HCT116 (cell line): ENCODE results near the gene LIMS2. TPM values are rescaled to one million over a fixed set of nuclear protein-coding genes. Genes with fewer than 3 reads are reported as not detected.

Source experiments
- ATAC-seq: fragments of 200-7000 bp; cut with Tn5 transposase; 2 replicates; pipeline ENCODE4 v1.9.1; 2020; ENCODE audit warnings: mild to moderate bottlenecking, moderate library complexity
- BruUV-seq: library from RNA; stranded (reverse); fragments of 400-500 nt; replicated peaks from 2 replicates; lab custom pipeline; 2021; lab: Mats Ljungman, UMichigan
- CTCF ChIA-PET: fragments of 300-600 bp; sonication (Branson Sonifier 250); formaldehyde crosslinking; loops from one replicate; lab custom pipeline; 2021; ENCODE audit warnings: antibody characterized with exemption; lab: Charles Lee
- POLR2A ChIA-PET: fragments of 300-600, 350-600 bp; sonication (Branson Sonifier 250); formaldehyde crosslinking; loops from one replicate; lab custom pipeline; 2021; ENCODE audit warnings: antibody characterized with exemption; lab: Charles Lee
- RAD21 ChIA-PET, 2 experiments: fragments of 300-600 bp; sonication (Branson Sonifier 250); formaldehyde crosslinking; loops; one replicate each; lab custom pipeline; 2023; ENCODE audit warnings: low total read pairs in 2 of 2; ENCODE audit not compliant: uncharacterized antibody in 2 of 2, unreplicated experiment in 2 of 2, low non-redundant PET in 1 of 2; lab: Charles Lee
- DNase-seq: peaks from one replicate; pipeline ENCODE4 v3.0.0-alpha.2; 2010; ENCODE audit warnings: low read depth, low spot score
- H2AFZ ChIP-seq: fragments of 200-600 bp; shearing (Covaris generic), sonication (generic); 2 replicates; pipeline ENCODE4 v1.6.1; 2017; ENCODE audit warnings: low read depth, mixed run types, mixed read lengths, antibody characterized with exemption, low read length; ENCODE audit not compliant: poor library complexity, severe bottlenecking
- H3K27ac ChIP-seq: 2 replicates; pipeline ENCODE4 v1.5.1; 2012; ENCODE audit warnings: low read depth, low read length
- H3K27me3 ChIP-seq: fragments of 200-600 bp; sonication (generic); 2 replicates; pipeline ENCODE4 v1.6.1; 2016; ENCODE audit warnings: mixed run types, low read length, mixed read lengths; ENCODE audit not compliant: insufficient read depth
- H3K36me3 ChIP-seq, 2 experiments: fragments of 200-500 bp in 1 of 2; fragments of 200-600 bp in 1 of 2; sonication (Bioruptor generic) in 1 of 2; sonication (generic) in 1 of 2; 2 replicates each; pipeline versions ENCODE4 v1.5.1 to v1.6.1; 2014 to 2016; ENCODE audit warnings: low read length in 2 of 2, inconsistent platforms in 1 of 2, mixed read lengths in 1 of 2, mixed run types in 1 of 2; ENCODE audit not compliant: insufficient read depth in 2 of 2, control insufficient read depth in 1 of 2
- H3K4me1 ChIP-seq, 2 experiments: fragments of 200-600 bp in 1 of 2; sonication (generic) in 1 of 2; 2 replicates each; pipeline versions ENCODE4 v1.5.1 to v1.6.1; 2012 to 2017; ENCODE audit warnings: low read length in 2 of 2, inconsistent platforms in 1 of 2, mild to moderate bottlenecking in 1 of 2, mixed read lengths in 1 of 2, mixed run types in 1 of 2, moderate library complexity in 1 of 2; ENCODE audit not compliant: insufficient read depth in 2 of 2, control insufficient read depth in 1 of 2
- H3K4me2 ChIP-seq: fragments of 200-600 bp; sonication (generic); 2 replicates; pipeline ENCODE4 v1.6.1; 2017; ENCODE audit warnings: mixed run types, low read length, mixed read lengths
- H3K4me3 ChIP-seq, 2 experiments: fragments of 200-600 bp in 1 of 2; sonication (generic) in 1 of 2; replicated peaks in 1 of 2; 2 replicates each; pipeline ENCODE4 v1.5.1; 2011 to 2016; ENCODE audit warnings: low read length in 2 of 2, control low read depth in 1 of 2, low read depth in 1 of 2, mild to moderate bottlenecking in 1 of 2, mixed read lengths in 1 of 2, mixed run types in 1 of 2
- H3K79me2 ChIP-seq: fragments of 200-600 bp; sonication (generic); 2 replicates; pipeline ENCODE4 v1.6.1; 2017; ENCODE audit warnings: mild to moderate bottlenecking, mixed run types, low read length, moderate library complexity, mixed read lengths; ENCODE audit not compliant: insufficient read depth
- H3K9ac ChIP-seq: fragments of 200-600 bp; sonication (generic); 2 replicates; pipeline ENCODE4 v1.6.1; 2016; ENCODE audit warnings: low read length, mixed read lengths
- H3K9me2 ChIP-seq: fragments of 200-600 bp; sonication (generic), shearing (Covaris generic); 2 replicates; pipeline ENCODE4 v1.6.1; 2017; ENCODE audit warnings: mixed run types, mild to moderate bottlenecking, moderate library complexity; ENCODE audit not compliant: insufficient read depth
- H3K9me3 ChIP-seq, 2 experiments: fragments of 200-500 bp in 1 of 2; fragments of 200-600 bp in 1 of 2; sonication (Bioruptor generic) in 1 of 2; sonication (generic) in 1 of 2; 2 replicates each; pipeline ENCODE4 v1.6.1; 2014 to 2017; ENCODE audit warnings: low read length in 2 of 2, mixed read lengths in 2 of 2, inconsistent platforms in 1 of 2, low read depth in 1 of 2, mild to moderate bottlenecking in 1 of 2, mixed run types in 1 of 2, moderate library complexity in 1 of 2; ENCODE audit not compliant: control insufficient read depth in 1 of 2, insufficient read depth in 1 of 2
- H4K20me1 ChIP-seq: fragments of 200-600 bp; sonication (generic), shearing (Covaris generic); 2 replicates; pipeline ENCODE4 v1.6.1; 2017; ENCODE audit warnings: mixed run types, mild to moderate bottlenecking, moderate library complexity; ENCODE audit not compliant: insufficient read depth
- CBX3 ChIP-seq: IDR thresholded peaks from 2 replicates; pipeline ENCODE4 v1.6.1; 2012; ENCODE audit warnings: low read depth
- CEBPB ChIP-seq: IDR thresholded peaks from 2 replicates; pipeline ENCODE4 v1.6.1; 2012; ENCODE audit warnings: low read depth
- EGR1 ChIP-seq: IDR thresholded peaks from 2 replicates; pipeline ENCODE4 v1.6.1; 2012; ENCODE audit warnings: low read depth
- ELF1 ChIP-seq: IDR thresholded peaks from 2 replicates; pipeline ENCODE4 v1.6.1; 2012; ENCODE audit warnings: low read depth, borderline replicate concordance
- EZH2 ChIP-seq: fragments of 200-600 bp; sonication (generic); IDR thresholded peaks from 2 replicates; pipeline ENCODE4 v1.6.1; 2017; ENCODE audit warnings: antibody characterized with exemption, mixed run types
- FOSL1 ChIP-seq: IDR thresholded peaks from 2 replicates; pipeline ENCODE4 v1.6.1; 2012; ENCODE audit warnings: low read depth
- JUND ChIP-seq: IDR thresholded peaks from 2 replicates; pipeline ENCODE4 v1.6.1; 2012
- POLR2A ChIP-seq: IDR thresholded peaks from 2 replicates; pipeline ENCODE4 v1.7.0; 2011; ENCODE audit warnings: borderline replicate concordance; ENCODE audit not compliant: insufficient read depth, insufficient read length; ENCODE audit errors: extremely low read depth
- POLR2AphosphoS5 ChIP-seq: IDR thresholded peaks from 2 replicates; pipeline ENCODE4 v1.6.1; 2011; ENCODE audit warnings: mild to moderate bottlenecking, low read depth, low read length, moderate library complexity
- RAD21 ChIP-seq: IDR thresholded peaks from 2 replicates; pipeline ENCODE4 v1.6.1; 2012; ENCODE audit warnings: low read depth, mild to moderate bottlenecking
- SIN3A ChIP-seq: IDR thresholded peaks from 2 replicates; pipeline ENCODE4 v1.6.1; 2012; ENCODE audit warnings: low read depth
- SRF ChIP-seq: IDR thresholded peaks from 2 replicates; pipeline ENCODE4 v1.6.1; 2012; ENCODE audit warnings: low read depth
- TCF7L2 ChIP-seq: IDR thresholded peaks from 2 replicates; pipeline ENCODE4 v1.7.0; 2011; ENCODE audit warnings: borderline replicate concordance, inconsistent platforms; ENCODE audit not compliant: insufficient read depth, insufficient read length; ENCODE audit errors: extremely low read depth
- YY1 ChIP-seq: IDR thresholded peaks from 2 replicates; pipeline ENCODE4 v1.6.1; 2011; ENCODE audit warnings: low read length, low read depth, moderate library complexity, mild to moderate bottlenecking; ENCODE audit not compliant: insufficient replicate concordance; ENCODE audit errors: extremely low read depth
- ZBTB33 ChIP-seq: IDR thresholded peaks from 2 replicates; pipeline ENCODE4 v1.6.1; 2011; ENCODE audit warnings: mild to moderate bottlenecking, low read length, moderate library complexity; ENCODE audit not compliant: insufficient replicate concordance; ENCODE audit errors: extremely low read depth
- ZFX ChIP-seq: fragments of 450-650 bp; IDR thresholded peaks from 2 replicates; pipeline ENCODE4 v1.6.1; 2017
- intact Hi-C: fragments of 100-400 bp; cut with micrococcal nuclease; formaldehyde crosslinking; loops from 2 replicates; pipeline ENCODE4 v1.10.0; 2022
- total RNA-seq: library from RNA; stranded (reverse); gene quantifications from one replicate; pipeline ENCODE4 v1.2.1, GENCODE V29; 2021; ENCODE audit not compliant: unreplicated experiment
- TF ChIP-seq, protein P1 (sequence below), 3 experiments: fragments of 200-600 bp in 1 of 3; sonication (generic) in 1 of 3; IDR thresholded peaks in 2 of 3; conservative IDR thresholded peaks in 1 of 3; 2 replicates each; pipeline ENCODE4 v1.5.1; 2012 to 2017; ENCODE audit warnings: low read depth in 2 of 3, low read length in 2 of 3, antibody characterized with exemption in 1 of 3, borderline replicate concordance in 1 of 3, control low read depth in 1 of 3, mild to moderate bottlenecking in 1 of 3, mixed read lengths in 1 of 3, mixed run types in 1 of 3, moderate library complexity in 1 of 3; ENCODE audit not compliant: insufficient read depth in 1 of 3
- TF ChIP-seq, protein P2 (sequence below): IDR thresholded peaks from 2 replicates; pipeline ENCODE4 v1.6.1; 2012
- TF ChIP-seq, protein P3 (sequence below): IDR thresholded peaks from 2 replicates; pipeline ENCODE4 v1.6.1; 2012

The LIMS2 gene
- total RNA-seq, 1 experiment from 2014 or later = 3.7 TPM

- TF ChIP-seq CEBPB = no peak
- TF ChIP-seq YY1 = no peak
- no peak for TF ChIP-seq ELF1
- no peak for TF ChIP-seq JUND
- no peak for TF ChIP-seq FOSL1
These were observed 39.7 kb downstream of the LIMS2 start (continued) for GRCh38 chr2:127635380-127636237.

DNA sequence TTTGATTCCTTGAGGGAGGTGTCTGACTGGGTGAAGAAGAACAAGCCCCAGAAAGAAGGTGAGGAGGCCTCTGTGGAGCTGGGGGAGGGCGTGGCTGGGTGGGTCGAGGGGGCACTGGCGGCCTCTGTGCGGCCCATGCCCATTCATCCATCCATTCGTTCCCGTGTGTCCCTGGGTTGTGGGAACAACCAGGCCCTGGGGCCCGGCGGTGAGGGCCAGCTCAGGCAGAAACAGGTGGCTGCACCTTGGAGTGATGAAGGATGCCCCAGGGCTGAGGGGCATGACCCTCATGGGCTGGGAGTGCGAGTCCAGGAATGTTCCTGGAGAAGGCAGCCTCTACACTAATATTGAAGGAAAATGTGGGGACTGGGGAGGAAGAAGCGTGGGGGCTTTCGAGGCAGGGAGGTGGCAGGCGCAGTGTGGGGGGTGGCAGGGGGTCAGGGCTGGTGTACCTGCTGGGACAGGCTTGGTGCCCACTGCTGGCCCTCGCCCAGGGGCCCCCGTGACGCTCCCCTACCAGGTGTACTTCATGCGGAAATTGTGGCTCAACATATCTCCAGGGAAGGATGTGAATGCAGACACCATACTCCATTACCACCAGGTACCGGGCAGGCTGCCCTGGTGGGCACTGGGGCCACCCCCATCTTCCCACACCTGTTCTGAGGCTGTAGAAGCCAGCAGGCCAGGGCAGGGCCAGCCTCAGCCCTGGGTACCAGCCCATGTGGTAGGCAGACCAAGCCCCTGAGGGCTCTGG is 40.5 kb downstream of the LIMS2 start:
- no peaks in the 10 kb centered on the region for H4K20me1 ChIP-seq
- no peak overlapping the region for H3K27ac ChIP-seq
- ATAC-seq (no peak), DNase-seq (no peak)
- H3K9ac ChIP-seq = no peak overlapping the region
- H3K4me3 ChIP-seq = no peak overlapping the region
- ChIA-PET CTCF (no interaction called here), POLR2A (no interaction called here), RAD21 (no interaction called here)
- no peak overlapping the region for H3K4me2 ChIP-seq
- H3K36me3 ChIP-seq = no peaks in the 10 kb centered on the region
- peaks cover 8 to 19% of the 10 kb centered on the region in 2 experiments for H3K4me1 ChIP-seq
- H3K9me3 ChIP-seq = no peaks in the 10 kb centered on the region
- H3K27me3 ChIP-seq = no peaks in the 10 kb centered on the region
- H3K79me2 ChIP-seq = no peaks in the 10 kb centered on the region
- H2AFZ ChIP-seq = no peak overlapping the region
- no TSS peak for BruUV-seq
- intact Hi-C loops = no loop called here
- no peaks in the 10 kb centered on the region for H3K9me2 ChIP-seq
- no peak for TF ChIP-seq JUND
- TF ChIP-seq EGR1 = no peak
- TF ChIP-seq, protein P1, sequence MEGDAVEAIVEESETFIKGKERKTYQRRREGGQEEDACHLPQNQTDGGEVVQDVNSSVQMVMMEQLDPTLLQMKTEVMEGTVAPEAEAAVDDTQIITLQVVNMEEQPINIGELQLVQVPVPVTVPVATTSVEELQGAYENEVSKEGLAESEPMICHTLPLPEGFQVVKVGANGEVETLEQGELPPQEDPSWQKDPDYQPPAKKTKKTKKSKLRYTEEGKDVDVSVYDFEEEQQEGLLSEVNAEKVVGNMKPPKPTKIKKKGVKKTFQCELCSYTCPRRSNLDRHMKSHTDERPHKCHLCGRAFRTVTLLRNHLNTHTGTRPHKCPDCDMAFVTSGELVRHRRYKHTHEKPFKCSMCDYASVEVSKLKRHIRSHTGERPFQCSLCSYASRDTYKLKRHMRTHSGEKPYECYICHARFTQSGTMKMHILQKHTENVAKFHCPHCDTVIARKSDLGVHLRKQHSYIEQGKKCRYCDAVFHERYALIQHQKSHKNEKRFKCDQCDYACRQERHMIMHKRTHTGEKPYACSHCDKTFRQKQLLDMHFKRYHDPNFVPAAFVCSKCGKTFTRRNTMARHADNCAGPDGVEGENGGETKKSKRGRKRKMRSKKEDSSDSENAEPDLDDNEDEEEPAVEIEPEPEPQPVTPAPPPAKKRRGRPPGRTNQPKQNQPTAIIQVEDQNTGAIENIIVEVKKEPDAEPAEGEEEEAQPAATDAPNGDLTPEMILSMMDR (IDR thresholded peaks at IDR 0.05 in 2 of 3, conservative IDR thresholded peaks at IDR 0.05 in 1 of 3; ENCODE audit: borderline replicate concordance in 1 of 3, insufficient read depth in 1 of 3, low read depth in 2 of 3, low read length in 2 of 3) = no peak
- no peak for TF ChIP-seq ELF1
- TF ChIP-seq RAD21 = no peak
- TF ChIP-seq, protein P2, sequence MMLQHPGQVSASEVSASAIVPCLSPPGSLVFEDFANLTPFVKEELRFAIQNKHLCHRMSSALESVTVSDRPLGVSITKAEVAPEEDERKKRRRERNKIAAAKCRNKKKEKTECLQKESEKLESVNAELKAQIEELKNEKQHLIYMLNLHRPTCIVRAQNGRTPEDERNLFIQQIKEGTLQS = no peak
- TF ChIP-seq POLR2A = no peak
- no peak for TF ChIP-seq YY1
- no peak for TF ChIP-seq SIN3A
- TF ChIP-seq CBX3 = no peak
- TF ChIP-seq, protein P3, sequence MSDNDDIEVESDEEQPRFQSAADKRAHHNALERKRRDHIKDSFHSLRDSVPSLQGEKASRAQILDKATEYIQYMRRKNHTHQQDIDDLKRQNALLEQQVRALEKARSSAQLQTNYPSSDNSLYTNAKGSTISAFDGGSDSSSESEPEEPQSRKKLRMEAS = no peak
- no peak for TF ChIP-seq SRF
- TF ChIP-seq POLR2AphosphoS5 = no peak
- TF ChIP-seq ZFX = no peak
- TF ChIP-seq FOSL1 = no peak
- TF ChIP-seq TCF7L2 = no peak
- no peak for TF ChIP-seq ZBTB33
- no peak for TF ChIP-seq EZH2
